ENCODE data around the gene ADAMTS10. TPM values are rescaled to one million over a fixed set of nuclear protein-coding genes. Genes with fewer than 3 reads are reported as not detected.

ADAMTS10 gene
- total RNA-seq, 1 experiment from 2014 or later, result 10.2 TPM

- no peak for TF ChIP-seq REST (IDR thresholded peaks at IDR 0.05; ENCODE audit: low read depth)
- no peak for TF ChIP-seq ATF3 (IDR thresholded peaks at IDR 0.05)
Measured at GRCh38 chr19:8616861-8617260, 6.3 kb upstream of the ADAMTS10 start (continued).

GRCh38 chr19:8615813-8616596, 5.5 kb upstream of the ADAMTS10 start:
- peak overlapping the region; percentile 23 to 37 for H3K4me3 ChIP-seq (replicated peaks in 1 of 2; ENCODE audit: low read depth in 1 of 2, low read length in 2 of 2)
- peak; percentile 63 for ATAC-seq
- POLR2A ChIA-PET, result interaction anchor here (0.6 to 0.7 kb wide), 2 partner anchors 312 to 439 kb away, joined by 3 read pairs; no protein-coding TSS in a partner anchor
- H2AFZ ChIP-seq (ENCODE audit: low read depth, low read length, poor library complexity, severe bottlenecking), result peak overlapping the region; percentile 72
- intact Hi-C loops (cut with micrococcal nuclease), result no loop called here
- DNase-seq (ENCODE audit: low read depth, low spot score), result peak; percentile 60
- H3K27ac ChIP-seq (ENCODE audit: low read depth, low read length), result no peak overlapping the region
- H3K4me2 ChIP-seq (ENCODE audit: low read length), result peak overlapping the region; percentile 65
- H3K9me2 ChIP-seq (ENCODE audit: insufficient read depth), result no peaks in the 10 kb centered on the region
- no TSS peak for BruUV-seq (replicated peaks)
- no peaks in the 10 kb centered on the region for H3K27me3 ChIP-seq (ENCODE audit: insufficient read depth, low read length)
- no peak overlapping the region; the same call in 1 of the 2 replicates for H3K9ac ChIP-seq (ENCODE audit: low read length)
- H3K4me1 ChIP-seq (ENCODE audit: control insufficient read depth in 1 of 2, insufficient read depth in 2 of 2, low read length in 2 of 2), result peaks cover 8 to 30% of the 10 kb centered on the region in 2 experiments
- no peaks in the 10 kb centered on the region for H3K36me3 ChIP-seq (ENCODE audit: control insufficient read depth in 1 of 2, insufficient read depth in 2 of 2, low read length in 2 of 2)
- no peaks in the 10 kb centered on the region for H4K20me1 ChIP-seq (ENCODE audit: insufficient read depth)
- CTCF ChIA-PET, result interaction anchor here (0.7 to 3.6 kb wide), 7 partner anchors 26 to 986 kb away, joined by 3 to 28 read pairs (median 5); no protein-coding TSS in a partner anchor
- H3K79me2 ChIP-seq (ENCODE audit: insufficient read depth, low read length), result no peaks in the 10 kb centered on the region
- H3K9me3 ChIP-seq (ENCODE audit: control insufficient read depth in 1 of 2, insufficient read depth in 1 of 2, low read depth in 1 of 2, low read length in 2 of 2), result no peaks in the 10 kb centered on the region
- RAD21 ChIA-PET (ENCODE audit: low non-redundant PET in 1 of 2, low total read pairs in 2 of 2, uncharacterized antibody in 2 of 2, unreplicated experiment in 2 of 2), result interaction anchor here in 1 of 2 experiments (0.7 to 1.3 kb wide), 2 partner anchors 26 to 36 kb away, joined by 3 read pairs; no protein-coding TSS in a partner anchor
- TF ChIP-seq RAD21 (IDR thresholded peaks at IDR 0.05; ENCODE audit: low read depth), result peak; percentile 75
- TF ChIP-seq EZH2 (IDR thresholded peaks at IDR 0.05), result no peak
- no peak for TF ChIP-seq REST (IDR thresholded peaks at IDR 0.05; ENCODE audit: low read depth)
- TF ChIP-seq CBX3 (IDR thresholded peaks at IDR 0.05; ENCODE audit: low read depth), result 0 out of 2 replicates have a peak, but pooled peaks have one; percentile 40
- no peak for TF ChIP-seq TCF7L2 (IDR thresholded peaks at IDR 0.05; ENCODE audit: borderline replicate concordance, extremely low read depth, insufficient read depth, insufficient read length)
- no peak for TF ChIP-seq EZH2phosphoT487 (IDR thresholded peaks at IDR 0.05; ENCODE audit: borderline replicate concordance)
- TF ChIP-seq CEBPB (IDR thresholded peaks at IDR 0.05; ENCODE audit: low read depth), result no peak
- TF ChIP-seq CTCF (IDR thresholded peaks at IDR 0.05 in 2 of 3, conservative IDR thresholded peaks at IDR 0.05 in 1 of 3; ENCODE audit: borderline replicate concordance in 1 of 3, insufficient read depth in 1 of 3, low read depth in 2 of 3, low read length in 2 of 3), result peak; percentile 86 to 99 (median 97)
- no peak; the same call in 1 of the 2 replicates for TF ChIP-seq MAX (IDR thresholded peaks at IDR 0.05)
- no peak for TF ChIP-seq ELF1 (IDR thresholded peaks at IDR 0.05; ENCODE audit: borderline replicate concordance, low read depth)
- no peak for TF ChIP-seq SRF (IDR thresholded peaks at IDR 0.05; ENCODE audit: low read depth)
- TF ChIP-seq SP1 (IDR thresholded peaks at IDR 0.05; ENCODE audit: low read depth), result no peak
